Frontal cortex (tissue), 4 donors: ENCODE results near the gene LRRC56. TPM values are rescaled to one million over a fixed set of nuclear protein-coding genes. Genes with fewer than 3 reads are reported as not detected.

Experiments
- DNase-seq, 2 donors: peaks; one replicate each; pipeline ENCODE4 v3.0.0; 2012; ENCODE audit warnings: low spot score in 2 of 2
- FAIRE-seq: peaks from 2 replicates; lab custom pipeline; 2012; peaks lifted over from hg19 to GRCh38; lab: Jason Lieb, UNC
- total RNA-seq: library from RNA; depleted of rRNA; stranded (reverse); fragments of >200 nt; gene quantifications from one replicate; pipeline ENCODE4 v1.2.3, GENCODE V29; 2014
- donor health status: control.
- donor health status: control.
- donor health status: control.

The LRRC56 gene
- total RNA-seq, 1 donor from 2014 or later: 1.2 TPM

- FAIRE-seq: no peak
- no peak for DNase-seq
Measured at GRCh38 chr11:499201-500076, 37.9 kb upstream of the LRRC56 start.

GRCh38 chr11:501001-501682 is 36.2 kb upstream of the LRRC56 start:
- FAIRE-seq (no peak), DNase-seq (no peak)

- no peak for FAIRE-seq
- peak in 1 of 2 donors; percentile 17 for DNase-seq
Measured at GRCh38 chr11:501683-502287, 35.5 kb upstream of the LRRC56 start.

- peak in 1 of 2 donors; percentile 14 for DNase-seq
- no peak for FAIRE-seq
Measured at GRCh38 chr11:502288-503178, 34.8 kb upstream of the LRRC56 start.

- DNase-seq (peak; percentile 58 to 72), FAIRE-seq (no peak)
Measured at GRCh38 chr11:503179-503981, 33.9 kb upstream of the LRRC56 start.

GRCh38 chr11:504053-504993 is 33.0 kb upstream of the LRRC56 start:
- FAIRE-seq (no peak), DNase-seq (peak in 1 of 2 donors; percentile 43)

- FAIRE-seq (no peak), DNase-seq (no peak)
Measured at GRCh38 chr11:504994-505344, 32.4 kb upstream of the LRRC56 start.

- FAIRE-seq (no peak), DNase-seq (peak; percentile 97 to 99)
Measured at GRCh38 chr11:506238-506994, 30.9 kb upstream of the LRRC56 start.

GRCh38 chr11:506995-507726 is 30.2 kb upstream of the LRRC56 start, which contains the start of gene RNH1:
Gene RNH1, minus strand, starts transcription at chr11:507242. Its CDS starts 5,080 bp downstream, at chr11:502162.
- FAIRE-seq (no peak), DNase-seq (peak; percentile 99 to 100)

GRCh38 chr11:507727-508515 is 29.4 kb upstream of the LRRC56 start:
- DNase-seq: no peak
- no peak for FAIRE-seq

GRCh38 chr11:508956-509355 is 28.4 kb upstream of the LRRC56 start:
- no peak for DNase-seq
- FAIRE-seq: no peak

- DNase-seq: no peak
- FAIRE-seq: no peak
Measured at GRCh38 chr11:512761-513595, 24.3 kb upstream of the LRRC56 start.

- no peak for FAIRE-seq
Measured at GRCh38 chr11:514606-515005, 22.7 kb upstream of the LRRC56 start.

GRCh38 chr11:515131-515530 is 22.2 kb upstream of the LRRC56 start:
- no peak for DNase-seq
- FAIRE-seq: no peak

More at GRCh38 chr11:514606-515005, 22.7 kb upstream of the LRRC56 start:
- DNase-seq: no peak

GRCh38 chr11:516400-516799 is 20.9 kb upstream of the LRRC56 start:
- no peak for DNase-seq
- no peak for FAIRE-seq
